Mammary epithelial cell (primary cell): ENCODE results near the gene FAM167B.

ENCODE experiments used
- CTCF ChIP-seq, 2 donors: IDR thresholded peaks in 1 of 2; conservative IDR thresholded peaks in 1 of 2; 2 replicates each; pipeline ENCODE4 v1.5.1; 2011 to 2012; ENCODE audit warnings: inconsistent platforms in 2 of 2, low read length in 2 of 2, mild to moderate bottlenecking in 2 of 2, control low read depth in 1 of 2, low read depth in 1 of 2; ENCODE audit not compliant: insufficient read depth in 1 of 2; ENCODE audit errors: extremely low read depth in 1 of 2
- EZH2 ChIP-seq: IDR thresholded peaks from 2 replicates; pipeline ENCODE4 v1.6.1; 2012; ENCODE audit warnings: low read length, inconsistent platforms, borderline replicate concordance

DNA sequence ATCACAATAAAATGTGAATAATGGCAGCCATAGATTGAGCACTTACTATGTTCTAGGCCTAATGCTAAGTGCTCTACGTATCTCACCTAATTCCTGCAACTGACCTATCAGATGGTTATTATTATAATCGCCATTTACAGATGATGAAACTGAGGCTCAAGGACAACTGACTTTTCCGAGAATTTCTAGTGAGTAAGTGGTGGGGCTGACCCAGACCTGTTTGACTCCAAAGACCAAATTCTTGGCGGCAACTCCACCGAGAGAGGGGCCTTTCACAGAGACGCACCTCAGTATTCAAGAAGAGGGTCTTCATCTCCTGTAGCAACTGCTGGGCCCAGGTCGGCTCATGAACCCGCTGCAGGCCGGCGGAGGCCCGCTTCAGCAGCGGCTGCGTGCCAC lies 25.4 kb upstream of the FAM167B start:
- TF ChIP-seq EZH2 = no peak
- TF ChIP-seq CTCF (conservative IDR thresholded peaks at IDR 0.05 in 1 of 2, IDR thresholded peaks at IDR 0.05 in 1 of 2; ENCODE audit: extremely low read depth in 1 of 2, insufficient read depth in 1 of 2, low read depth in 1 of 2, low read length in 2 of 2) = no peak
